DLD1 (cell line): ENCODE data around the gene HSPA1A.
"Not testable (repeated sequence)": the region's sequence is repeated elsewhere in the genome, so short reads cannot be mapped to it uniquely, and the experiment has no call there.

Experiments used
- in situ Hi-C: cut with HindIII; loops from 2 replicates; pipeline ENCODE4 v1.10.0; 2017; ENCODE audit warnings: low sequenced_read_pairs

Gene HSPA1A

DNA sequence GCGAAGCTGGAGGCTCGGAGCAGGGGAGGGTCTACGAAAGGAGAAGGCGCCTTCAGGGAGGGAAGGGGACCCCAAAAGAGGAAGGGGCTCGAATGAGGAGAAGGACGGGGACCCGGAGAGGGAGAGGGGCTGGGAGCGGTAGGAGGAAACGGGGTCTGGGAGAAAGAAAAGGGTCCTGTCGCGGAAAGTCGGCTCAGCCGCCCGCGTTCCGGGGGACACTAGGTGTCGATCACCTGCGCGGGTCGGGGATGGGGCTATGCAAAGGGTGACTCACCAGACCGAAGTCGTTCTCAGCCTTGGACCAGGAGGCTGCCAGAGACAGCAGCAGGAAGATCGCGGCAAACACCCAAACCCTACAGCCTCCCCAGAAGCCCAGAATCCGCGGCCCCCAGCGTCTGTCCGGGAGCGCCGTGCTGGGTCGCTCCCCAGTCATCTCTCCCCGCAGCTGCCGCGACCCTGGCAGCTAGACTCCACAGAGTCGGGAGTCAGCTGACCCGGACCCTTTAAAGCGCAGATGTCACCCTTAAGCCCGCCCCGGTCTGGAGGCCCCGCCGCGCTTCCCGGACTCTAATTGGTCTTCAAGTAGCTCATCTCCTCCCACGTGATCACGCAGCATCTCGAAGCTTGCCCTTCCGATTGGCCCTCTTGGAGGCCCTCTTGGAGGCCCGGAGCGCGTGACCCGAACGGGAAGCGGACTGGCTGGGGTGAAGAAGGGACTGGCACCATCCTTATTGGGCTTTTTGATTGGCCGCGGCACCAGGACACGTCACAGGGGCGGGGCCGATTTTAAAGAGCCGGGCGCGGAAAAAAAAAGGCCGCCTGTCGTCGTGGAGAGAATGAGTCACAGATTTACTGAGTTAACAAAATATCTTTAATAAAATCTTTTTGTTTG lies 47.2 kb downstream of the HSPA1A start, which contains the start of gene NEU1:
NEU1 (minus strand) TSS at position 478 of the 892 bp plus-strand sequence; CDS start at position 433, 45 bp downstream.
- in situ Hi-C loops: no loop called here

DNA sequence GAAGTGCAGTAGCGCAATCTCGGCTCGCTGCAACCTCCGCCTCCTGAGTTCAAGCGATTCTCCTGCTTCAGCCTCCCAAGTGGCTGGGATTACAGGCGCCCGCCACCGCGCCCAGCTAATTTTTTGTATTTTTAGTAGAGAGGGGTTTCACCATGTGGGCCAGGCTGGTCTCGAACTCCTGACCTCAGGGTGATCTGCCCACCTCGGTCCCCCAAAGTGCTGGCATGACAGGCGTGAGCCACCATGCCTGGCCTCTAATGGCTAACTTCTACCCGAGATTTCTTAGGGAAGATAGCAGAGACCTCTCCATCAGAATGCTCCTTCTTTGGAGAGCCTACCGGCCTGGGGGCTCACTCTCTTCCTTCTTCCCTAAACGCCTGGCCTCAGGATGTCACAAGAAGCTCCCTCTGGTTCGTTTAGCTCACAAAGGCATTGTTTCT lies 48.8 kb downstream of the HSPA1A start:
- in situ Hi-C loops: not testable (repeated sequence)

DNA sequence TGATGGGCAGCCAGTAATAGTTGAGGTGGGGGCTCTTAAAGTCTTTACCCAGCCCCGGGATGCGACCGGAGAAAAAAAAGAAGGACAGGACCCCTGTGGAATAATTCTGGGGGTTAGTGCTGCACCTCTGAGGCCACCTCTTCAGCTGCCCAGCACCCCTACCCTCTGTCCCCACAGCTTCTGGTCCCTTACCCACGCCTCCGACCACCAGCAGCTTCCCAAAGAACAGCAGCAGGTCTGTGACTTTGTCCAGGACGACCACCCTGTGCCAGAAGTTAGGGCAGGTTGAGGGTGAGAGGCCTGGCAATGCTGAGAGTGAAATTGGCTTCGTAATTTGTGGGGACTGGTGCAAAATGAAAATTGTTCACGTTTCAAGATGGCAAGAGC lies 49.5 kb downstream of the HSPA1A start:
- in situ Hi-C loops: no loop called here

DNA sequence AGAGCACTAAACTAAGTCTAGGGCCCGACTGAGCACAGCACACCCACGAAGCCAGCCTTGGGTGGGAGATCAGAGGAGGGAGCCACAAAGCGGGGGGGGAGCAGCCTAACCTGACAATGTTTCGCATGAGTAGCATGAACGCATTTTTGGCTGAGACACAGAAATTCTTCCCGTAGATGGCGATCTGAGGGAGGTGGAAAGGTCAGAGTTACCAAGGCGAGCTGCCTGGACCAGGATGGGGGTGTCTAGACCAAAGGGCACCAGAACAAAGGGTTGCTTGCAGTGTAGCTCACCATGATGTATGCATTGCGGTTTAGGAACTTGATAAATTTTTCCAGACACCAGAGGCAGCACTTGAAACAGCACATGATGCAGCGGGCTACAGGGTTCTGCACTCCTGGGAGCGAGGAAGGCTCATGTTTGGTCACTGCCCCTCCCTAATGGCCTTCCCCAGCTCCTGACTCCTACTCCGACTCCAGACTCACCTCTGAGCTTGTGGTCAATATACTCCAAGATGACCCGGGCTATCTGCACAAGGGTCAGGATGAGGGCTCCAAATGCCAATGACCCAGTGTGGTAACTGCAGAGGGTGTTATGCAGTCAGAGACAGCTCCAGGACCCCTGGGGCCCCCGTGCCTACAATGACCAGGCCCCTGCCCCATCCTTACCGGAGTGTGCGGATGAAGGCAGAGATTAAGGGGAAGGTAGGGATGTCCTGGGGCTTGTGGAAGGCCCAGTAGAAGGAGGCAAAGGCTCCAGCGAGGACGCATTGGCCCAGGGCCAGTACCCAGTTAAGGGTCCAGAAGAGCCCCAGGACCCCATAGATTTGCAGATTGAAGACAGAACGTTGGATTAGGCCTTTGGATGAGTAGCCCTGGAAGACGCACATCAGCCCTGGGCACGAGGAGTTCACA lies 50.1 kb downstream of the HSPA1A start:
- in situ Hi-C loops: no loop called here
